WTC11 (cell line): Measurements from ENCODE around the gene COL9A2.

Source experiments
- AFF4 ChIP-seq: sonication (generic); formaldehyde crosslinking; IDR thresholded peaks from 2 replicates; pipeline ENCODE4 v1.8.1; 2023; ENCODE audit warnings: mild to moderate bottlenecking, missing genetic modification reagents, borderline replicate concordance
- CBFB ChIP-seq: sonication (generic); formaldehyde crosslinking; IDR thresholded peaks from 2 replicates; pipeline ENCODE4 v1.8.1; 2022; ENCODE audit warnings: mild to moderate bottlenecking, low read depth, missing genetic modification reagents
- CTCF ChIP-seq: fragments of 200-600 bp; IDR thresholded peaks from 2 replicates; pipeline ENCODE4 v1.8.0; 2022; ENCODE audit warnings: antibody characterized with exemption
- ELF4 ChIP-seq: sonication (generic); formaldehyde crosslinking; IDR thresholded peaks from 2 replicates; pipeline ENCODE4 v1.8.1; 2022; ENCODE audit warnings: low read depth, mild to moderate bottlenecking, moderate library complexity, missing genetic modification reagents
- KAT7 ChIP-seq: sonication (generic); formaldehyde crosslinking; IDR thresholded peaks from 2 replicates; pipeline ENCODE4 v1.8.1; 2023; ENCODE audit warnings: missing genetic modification reagents, mild to moderate bottlenecking, borderline replicate concordance
- MYBL2 ChIP-seq: sonication (generic); formaldehyde crosslinking; IDR thresholded peaks from 2 replicates; pipeline ENCODE4 v1.8.1; 2023; ENCODE audit warnings: mild to moderate bottlenecking, moderate library complexity, missing genetic modification reagents
- NR3C1 ChIP-seq: sonication (generic); formaldehyde crosslinking; conservative IDR thresholded peaks from 2 replicates; pipeline ENCODE4 v1.8.1; 2023; ENCODE audit warnings: low read depth, mild to moderate bottlenecking, missing genetic modification reagents
- SP1 ChIP-seq: sonication (generic); formaldehyde crosslinking; conservative IDR thresholded peaks from 2 replicates; pipeline ENCODE4 v1.8.1; 2022; ENCODE audit warnings: missing genetic modification reagents

- no peak for TF ChIP-seq SP1 (CRISPR knock-in tag)
- no peak for TF ChIP-seq KAT7
- no peak for TF ChIP-seq CTCF
- no peak for TF ChIP-seq CBFB (CRISPR knock-in tag)
- no peak for TF ChIP-seq MYBL2 (CRISPR knock-in tag)
- no peak for TF ChIP-seq ELF4 (CRISPR knock-in tag)
- TF ChIP-seq AFF4 (CRISPR knock-in tag): no peak
- TF ChIP-seq NR3C1 (CRISPR knock-in tag): no peak
Measured at GRCh38 chr1:40256401-40257084, 60.5 kb downstream of the COL9A2 start.
